DND-41 (cell line): ENCODE data around the gene GPR137.

Experiments used
- ATAC-seq: fragments of 200-7000 bp; cut with Tn5 transposase; 3 replicates; pipeline ENCODE4 v1.9.1; 2021; ENCODE audit warnings: low read depth; ENCODE audit not compliant: insufficient read depth
- DNase-seq: peaks from one replicate; pipeline ENCODE4 v3.0.0-alpha.2; 2020
- H2AFZ ChIP-seq: 2 replicates; pipeline ENCODE4 v1.6.0; 2012; ENCODE audit warnings: low read depth, low read length
- H3K27ac ChIP-seq: 2 replicates; pipeline ENCODE4 v1.5.1; 2012; ENCODE audit warnings: low read length, inconsistent platforms
- H3K27me3 ChIP-seq: fragments of 200-600 bp; sonication (generic); 2 replicates; pipeline ENCODE4 v1.6.0; 2012; ENCODE audit warnings: low read length, mild to moderate bottlenecking, inconsistent platforms; ENCODE audit not compliant: insufficient read depth, poor library complexity
- H3K36me3 ChIP-seq: 2 replicates; pipeline ENCODE4 v1.5.1; 2012; ENCODE audit warnings: low read length, inconsistent platforms; ENCODE audit not compliant: insufficient read depth
- H3K4me1 ChIP-seq: 2 replicates; pipeline ENCODE4 v1.5.1; 2012; ENCODE audit warnings: mild to moderate bottlenecking, low read length; ENCODE audit not compliant: insufficient read depth
- H3K4me2 ChIP-seq: 2 replicates; pipeline ENCODE4 v1.6.0; 2012; ENCODE audit warnings: mild to moderate bottlenecking, moderate library complexity, low read length, inconsistent platforms; ENCODE audit not compliant: insufficient read depth
- H3K4me3 ChIP-seq, 2 experiments: fragments of 200-600 bp in 1 of 2; shearing (Covaris generic) in 1 of 2; 2 replicates each; pipeline ENCODE4 v1.5.1; 2012 to 2016; ENCODE audit warnings: inconsistent platforms in 2 of 2, low read length in 2 of 2, mild to moderate bottlenecking in 2 of 2, low read depth in 1 of 2, moderate library complexity in 1 of 2
- H3K79me2 ChIP-seq: 2 replicates; pipeline ENCODE4 v1.6.0; 2012; ENCODE audit warnings: low read length, inconsistent platforms; ENCODE audit not compliant: insufficient read depth
- H3K9ac ChIP-seq: 2 replicates; pipeline ENCODE4 v1.6.0; 2012; ENCODE audit warnings: low read depth, mild to moderate bottlenecking, inconsistent platforms, low read length, moderate library complexity
- H3K9me3 ChIP-seq: 2 replicates; pipeline ENCODE4 v1.5.1; 2012; ENCODE audit warnings: low read length, moderate library complexity, mild to moderate bottlenecking, inconsistent platforms; ENCODE audit not compliant: insufficient read depth, severe bottlenecking
- H4K20me1 ChIP-seq: 2 replicates; pipeline ENCODE4 v1.6.0; 2012; ENCODE audit warnings: low read length; ENCODE audit not compliant: insufficient read depth
- CTCF ChIP-seq: IDR thresholded peaks from 2 replicates; pipeline ENCODE4 v1.5.1; 2012; ENCODE audit warnings: borderline replicate concordance, low read length, moderate library complexity, mild to moderate bottlenecking; ENCODE audit not compliant: poor library complexity, severe bottlenecking; ENCODE audit errors: extremely low read depth
- EZH2 ChIP-seq: IDR thresholded peaks from 3 replicates; pipeline ENCODE4 v1.6.1; 2012; ENCODE audit warnings: borderline replicate concordance, low read depth, mild to moderate bottlenecking, moderate library complexity, low read length, inconsistent platforms; ENCODE audit not compliant: severe bottlenecking

GPR137 gene

DNA sequence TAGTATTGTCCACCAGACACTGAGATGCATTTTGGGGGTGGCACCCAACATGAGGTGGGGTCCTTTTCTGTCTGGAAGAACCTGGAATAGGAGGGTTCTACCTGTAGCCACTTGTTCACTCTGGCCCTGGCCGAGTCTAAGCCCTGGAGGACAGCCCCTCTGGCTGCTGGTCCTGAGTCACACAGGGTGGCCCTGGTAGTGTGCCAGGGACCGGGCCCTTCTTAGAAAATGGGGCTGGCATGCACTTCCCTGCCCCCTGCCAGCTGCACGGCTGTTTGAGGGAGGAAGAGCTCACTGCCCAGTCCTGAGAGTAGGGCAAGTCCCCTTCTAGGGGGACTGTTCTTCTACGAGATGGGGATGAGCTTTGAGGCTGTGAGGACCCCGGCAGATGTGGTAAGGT lies 32.2 kb upstream of the GPR137 start:
- TF ChIP-seq CTCF: no peak
- no peak for TF ChIP-seq EZH2
- Histone ChIP-seq H3K79me2 (peaks cover 7% of the 10 kb centered on the region; the same call in 1 of the 2 replicates), H3K9ac (no peak overlapping the region; the same call in 1 of the 2 replicates), H3K9me3 (no peaks in the 10 kb centered on the region), H3K4me2 (peak overlapping the region; percentile 99; the same call in 1 of the 2 replicates), H3K4me3 (no peak overlapping the region), H4K20me1 (peaks cover 7% of the 10 kb centered on the region; the same call in 1 of the 2 replicates), H3K4me1 (peaks cover 26% of the 10 kb centered on the region), H2AFZ (no peak overlapping the region), H3K27me3 (no peaks in the 10 kb centered on the region), H3K36me3 (peaks cover 25% of the 10 kb centered on the region), H3K27ac (no peak overlapping the region)
- DNase-seq: no peak
- ATAC-seq: no peak

DNA sequence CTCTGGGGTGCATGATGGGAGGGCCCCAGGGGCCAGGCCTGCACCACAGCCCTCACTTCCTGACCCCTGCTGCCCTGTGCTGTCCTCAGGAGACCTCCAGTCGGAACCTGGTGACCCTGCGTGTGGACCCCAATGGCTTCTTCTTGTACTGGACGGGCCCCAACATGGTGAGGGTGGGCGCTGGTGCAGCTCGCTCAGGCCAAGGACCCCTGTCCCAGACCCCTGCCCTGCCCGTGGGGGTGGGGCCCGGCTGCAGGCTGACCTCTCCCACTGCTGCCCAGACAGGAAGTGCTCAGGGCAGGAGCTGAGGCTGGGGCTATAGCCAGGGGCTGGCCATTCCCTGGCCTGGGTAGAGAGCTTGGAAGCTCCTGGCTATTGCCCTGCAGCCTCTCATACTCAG lies 31.3 kb upstream of the GPR137 start:
- Histone ChIP-seq H3K79me2 (peaks cover 7% of the 10 kb centered on the region; the same call in 1 of the 2 replicates), H3K4me2 (no peak overlapping the region), H3K36me3 (peaks cover 33% of the 10 kb centered on the region), H4K20me1 (peaks cover 7% of the 10 kb centered on the region; the same call in 1 of the 2 replicates), H3K27me3 (no peaks in the 10 kb centered on the region), H3K9ac (no peak overlapping the region), H3K4me3 (no peak overlapping the region), H3K27ac (no peak overlapping the region; the same call in 1 of the 2 replicates), H3K4me1 (peaks cover 26% of the 10 kb centered on the region), H2AFZ (no peak overlapping the region), H3K9me3 (no peaks in the 10 kb centered on the region)
- TF ChIP-seq CTCF (no peak), EZH2 (no peak)
- DNase-seq: no peak
- no peak for ATAC-seq

GRCh38 chr11:64255135-64256128 lies 30.2 kb upstream of the GPR137 start:
- Histone ChIP-seq H2AFZ (no peak overlapping the region), H3K27ac (no peak overlapping the region), H3K36me3 (peaks cover 40% of the 10 kb centered on the region), H3K27me3 (no peaks in the 10 kb centered on the region), H4K20me1 (peaks cover 7% of the 10 kb centered on the region; the same call in 1 of the 2 replicates), H3K4me3 (no peak overlapping the region), H3K9ac (no peak overlapping the region), H3K79me2 (peaks cover 7% of the 10 kb centered on the region; the same call in 1 of the 2 replicates), H3K9me3 (no peaks in the 10 kb centered on the region), H3K4me1 (peaks cover 24% of the 10 kb centered on the region), H3K4me2 (no peak overlapping the region)
- no peak for DNase-seq
- TF ChIP-seq CTCF: no peak
- no peak for TF ChIP-seq EZH2
- ATAC-seq: no peak
